Measurements from ENCODE around the gene SPDYE4. TPM values are rescaled to one million over a fixed set of nuclear protein-coding genes. Genes with fewer than 3 reads are reported as not detected.
A peak's percentile ranks its signal among the peaks of the same experiment; 100 is the strongest.

Gene SPDYE4
- total RNA-seq, 6 experiments from 2014 or later, result not detected

DNA sequence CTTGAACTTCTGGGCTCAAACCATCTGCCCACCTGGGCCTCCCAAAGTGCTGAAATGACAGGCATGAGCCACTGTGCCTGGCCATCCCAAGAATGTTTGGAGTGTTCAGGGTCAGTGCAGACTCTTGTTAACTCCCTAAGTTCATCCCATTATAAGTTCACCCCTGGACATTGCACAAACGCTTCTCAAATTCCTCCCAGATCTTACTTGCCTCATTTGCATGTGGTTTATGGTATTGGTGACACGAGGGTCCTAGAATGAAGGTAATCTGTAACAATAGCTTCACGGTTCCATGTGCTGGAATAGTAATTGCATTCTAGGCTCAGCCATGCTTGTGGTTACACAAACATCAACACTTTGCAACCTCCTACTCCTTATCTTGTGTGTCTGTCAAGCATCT is 8.7 kb downstream of the SPDYE4 start:
- Histone ChIP-seq H3K4me1 (peaks cover 0 to 3% (median 0%) of the 10 kb centered on the region in 4 donors), H3K4me3 (no peak overlapping the region), H3K9me3 (no peaks in the 10 kb centered on the region), H3K36me3 (no peaks in the 10 kb centered on the region), H3K27ac (no peak overlapping the region), H3K27me3 (no peaks in the 10 kb centered on the region)
- DNase-seq, result no peak
- no peak for ATAC-seq
- intact Hi-C loops (cut with DNase I), result loop anchor here (10.0 kb wide), 4 partner anchors 185 to 355 kb away; partner anchors contain the start of gene RNF222 (in 1 of the 2)
- TF ChIP-seq, protein P1, sequence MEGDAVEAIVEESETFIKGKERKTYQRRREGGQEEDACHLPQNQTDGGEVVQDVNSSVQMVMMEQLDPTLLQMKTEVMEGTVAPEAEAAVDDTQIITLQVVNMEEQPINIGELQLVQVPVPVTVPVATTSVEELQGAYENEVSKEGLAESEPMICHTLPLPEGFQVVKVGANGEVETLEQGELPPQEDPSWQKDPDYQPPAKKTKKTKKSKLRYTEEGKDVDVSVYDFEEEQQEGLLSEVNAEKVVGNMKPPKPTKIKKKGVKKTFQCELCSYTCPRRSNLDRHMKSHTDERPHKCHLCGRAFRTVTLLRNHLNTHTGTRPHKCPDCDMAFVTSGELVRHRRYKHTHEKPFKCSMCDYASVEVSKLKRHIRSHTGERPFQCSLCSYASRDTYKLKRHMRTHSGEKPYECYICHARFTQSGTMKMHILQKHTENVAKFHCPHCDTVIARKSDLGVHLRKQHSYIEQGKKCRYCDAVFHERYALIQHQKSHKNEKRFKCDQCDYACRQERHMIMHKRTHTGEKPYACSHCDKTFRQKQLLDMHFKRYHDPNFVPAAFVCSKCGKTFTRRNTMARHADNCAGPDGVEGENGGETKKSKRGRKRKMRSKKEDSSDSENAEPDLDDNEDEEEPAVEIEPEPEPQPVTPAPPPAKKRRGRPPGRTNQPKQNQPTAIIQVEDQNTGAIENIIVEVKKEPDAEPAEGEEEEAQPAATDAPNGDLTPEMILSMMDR (IDR thresholded peaks at IDR 0.05), result no peak
- TF ChIP-seq POLR2A (IDR thresholded peaks at IDR 0.05), result no peak
- WGBS (ENCODE audit: insufficient coverage, low coverage, low lambda C conversion rate, missing lambda C conversion rate), result 75% methylated on average over 3 of the region's 3 CpGs

DNA sequence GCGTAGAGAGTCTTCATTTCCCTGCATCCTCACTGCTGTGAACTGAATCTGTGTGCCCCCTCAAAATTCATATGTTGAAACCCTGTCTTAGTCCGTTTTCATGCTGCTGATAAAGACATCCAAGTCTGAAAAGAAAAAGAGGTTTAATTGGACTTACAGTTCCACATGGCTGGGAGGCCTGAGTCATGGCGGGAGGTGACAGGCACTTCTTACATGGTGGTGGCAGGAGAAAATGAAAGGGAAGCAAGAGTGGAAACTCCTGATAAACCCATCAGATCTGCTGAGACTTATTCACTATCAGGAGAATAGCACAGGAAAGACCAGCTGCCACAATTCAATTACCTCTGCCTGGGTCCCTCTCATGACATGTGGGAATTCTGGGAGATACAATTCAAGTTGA is 10.6 kb downstream of the SPDYE4 start:
- no peak for DNase-seq
- Histone ChIP-seq H3K27me3 (no peaks in the 10 kb centered on the region), H3K4me3 (no peak overlapping the region), H3K4me1 (peaks cover 0 to 3% (median 0%) of the 10 kb centered on the region in 4 donors), H3K36me3 (no peaks in the 10 kb centered on the region), H3K9me3 (no peaks in the 10 kb centered on the region), H3K27ac (no peak overlapping the region)
- TF ChIP-seq, protein P1 (IDR thresholded peaks at IDR 0.05), result no peak
- TF ChIP-seq POLR2A (IDR thresholded peaks at IDR 0.05), result no peak
- intact Hi-C loops (cut with DNase I), result loop anchor here (10.0 kb wide), 3 partner anchors 183 to 343 kb away; no protein-coding TSS in a partner anchor
- WGBS (ENCODE audit: insufficient coverage, low coverage, low lambda C conversion rate, missing lambda C conversion rate), result 81% methylated on average over 3 of the region's 3 CpGs
- no peak for ATAC-seq

DNA sequence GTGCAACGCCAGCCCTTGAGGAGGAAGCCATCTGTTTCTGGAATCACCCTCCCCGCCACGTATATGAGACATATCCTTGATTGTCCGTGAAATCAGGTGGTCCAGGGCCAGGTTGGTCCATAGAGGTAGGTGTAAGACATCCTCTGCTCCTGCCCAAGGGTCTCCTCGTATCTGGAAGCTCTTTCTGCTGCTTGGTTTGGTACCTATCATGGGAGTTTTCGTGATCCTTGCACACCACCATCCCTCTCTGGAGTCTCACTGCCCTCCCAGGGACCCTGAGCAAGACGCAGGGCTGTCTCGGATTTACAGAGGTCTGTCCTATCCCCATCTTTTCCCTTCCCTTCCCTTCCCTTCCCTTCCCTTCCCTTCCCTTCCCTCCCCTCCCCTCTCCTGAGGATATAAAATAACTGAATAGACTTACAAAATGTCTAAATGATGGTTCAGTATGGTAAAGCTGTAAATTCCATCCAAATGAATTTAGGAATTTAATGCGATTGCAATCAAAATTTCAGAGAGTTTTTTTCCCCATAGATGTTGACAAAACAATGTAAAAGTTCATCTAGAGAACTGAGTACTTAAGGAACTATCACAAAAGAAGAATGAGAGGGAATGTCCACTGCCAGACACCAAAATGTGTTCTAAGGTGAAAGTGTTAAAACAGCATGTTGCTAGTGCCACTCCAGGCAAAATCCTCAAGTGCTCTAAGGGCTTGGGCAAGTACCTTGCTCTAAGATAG is 11.7 kb downstream of the SPDYE4 start:
- Histone ChIP-seq H3K4me3 (peak overlapping the region; percentile 61 to 76 (median 69)), H3K9me3 (no peaks in the 10 kb centered on the region), H3K4me1 (peaks cover 0 to 3% (median 0%) of the 10 kb centered on the region in 4 donors), H3K36me3 (no peaks in the 10 kb centered on the region), H3K27ac (no peak overlapping the region), H3K27me3 (no peaks in the 10 kb centered on the region)
- 31% methylated on average over 6 of the region's 9 CpGs for WGBS (ENCODE audit: insufficient coverage, low coverage, low lambda C conversion rate, missing lambda C conversion rate)
- ATAC-seq (no peak), DNase-seq (no peak)
- TF ChIP-seq, protein P1 (IDR thresholded peaks at IDR 0.05), result no peak
- TF ChIP-seq POLR2A (IDR thresholded peaks at IDR 0.05), result no peak
- intact Hi-C loops (cut with DNase I), result loop anchor here (10.0 kb wide), 3 partner anchors 182 to 342 kb away; no protein-coding TSS in a partner anchor

DNA sequence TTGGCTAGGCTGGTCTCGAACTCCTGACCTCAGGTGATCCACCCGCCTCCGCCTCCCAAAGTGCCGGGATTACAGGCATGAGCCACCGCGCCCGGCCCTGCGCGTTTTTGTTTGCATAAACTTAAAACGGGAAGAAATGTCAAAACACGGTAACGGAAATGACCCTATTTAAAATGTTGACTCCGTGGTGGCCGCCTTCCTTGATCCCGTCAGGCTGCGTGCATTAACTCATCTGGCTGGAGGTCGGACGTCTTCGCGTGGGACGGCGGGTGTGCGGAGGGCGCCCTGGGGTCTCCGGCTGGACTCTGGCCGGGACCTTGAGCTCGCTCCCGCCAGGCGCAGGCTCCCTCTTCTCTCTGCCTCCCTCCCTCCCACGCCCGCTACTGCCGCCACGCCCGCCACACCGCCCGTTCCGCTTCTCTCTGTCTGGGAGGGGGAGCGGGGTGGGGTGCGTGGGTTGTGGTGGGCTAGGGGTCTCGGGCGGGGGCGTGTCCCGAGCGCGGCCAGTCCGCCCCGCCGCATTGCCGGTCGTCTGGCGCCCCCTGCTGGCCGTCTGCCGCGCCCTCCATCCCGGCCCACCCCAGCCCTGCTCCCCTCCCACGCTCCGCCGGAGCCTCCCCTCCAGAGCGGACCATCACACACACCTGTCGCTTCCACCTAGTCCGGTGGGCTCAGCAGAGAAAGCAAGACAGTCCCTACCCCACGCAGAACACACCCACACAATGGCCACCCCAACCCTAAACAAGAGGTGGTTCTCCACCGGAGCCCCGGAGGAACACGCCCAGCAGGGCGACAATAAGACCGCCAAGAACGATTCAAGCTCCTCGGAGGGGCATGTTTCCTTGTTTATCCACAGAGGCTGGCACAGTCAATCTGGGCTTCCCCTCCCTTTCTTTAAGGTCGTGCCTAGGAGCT is 12.5 kb downstream of the SPDYE4 start:
- Histone ChIP-seq H3K27ac (peak overlapping the region; percentile 37 to 50 (median 41)), H3K4me1 (peaks cover 0 to 3% (median 0%) of the 10 kb centered on the region in 4 donors), H3K4me3 (peak overlapping the region; percentile 61 to 76 (median 69)), H3K9me3 (no peaks in the 10 kb centered on the region), H3K36me3 (no peaks in the 10 kb centered on the region), H3K27me3 (no peaks in the 10 kb centered on the region)
- DNase-seq (peak; percentile 75 to 83 (median 77)), ATAC-seq (peak; percentile 81 to 91 (median 88))
- WGBS (ENCODE audit: insufficient coverage, low coverage, low lambda C conversion rate, missing lambda C conversion rate), result 0% methylated on average over 27 of the region's 70 CpGs
- TF ChIP-seq, protein P1 (IDR thresholded peaks at IDR 0.05), result peak; percentile 87 to 93 (median 90)
- no peak for TF ChIP-seq POLR2A (IDR thresholded peaks at IDR 0.05)
- intact Hi-C loops (cut with DNase I), result loop anchor here (10.0 kb wide), 3 partner anchors 181 to 341 kb away; no protein-coding TSS in a partner anchor
